ENCODE measurements around the gene CADM2. TPM values are rescaled to one million over a fixed set of nuclear protein-coding genes. Genes with fewer than 3 reads are reported as not detected.
A peak's percentile ranks its signal among the peaks of the same experiment; 100 is the strongest.

The CADM2 gene
- total and polyA plus RNA-seq, 8 donors, result 0.28 to 4.6 (median 0.42) TPM

DNA sequence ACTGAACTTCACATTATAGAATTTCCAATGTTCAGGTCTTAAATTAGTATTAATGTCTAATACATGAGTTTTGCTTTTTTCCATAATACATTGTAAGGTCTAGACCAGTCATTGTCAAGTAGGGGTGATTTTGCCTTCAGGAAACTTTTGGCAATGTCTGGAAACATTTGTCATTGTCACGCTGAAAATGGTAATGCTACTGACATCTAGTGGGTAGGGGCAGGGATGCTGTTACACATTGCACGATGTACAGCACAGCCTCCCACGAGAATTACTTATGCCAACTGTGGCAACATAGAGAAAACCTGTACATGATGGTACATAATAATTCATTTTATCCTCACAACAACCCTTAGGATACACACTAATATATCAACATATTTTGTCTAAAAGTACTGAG lies 384.1 kb downstream of the CADM2 start:
- TF ChIP-seq, protein P1, sequence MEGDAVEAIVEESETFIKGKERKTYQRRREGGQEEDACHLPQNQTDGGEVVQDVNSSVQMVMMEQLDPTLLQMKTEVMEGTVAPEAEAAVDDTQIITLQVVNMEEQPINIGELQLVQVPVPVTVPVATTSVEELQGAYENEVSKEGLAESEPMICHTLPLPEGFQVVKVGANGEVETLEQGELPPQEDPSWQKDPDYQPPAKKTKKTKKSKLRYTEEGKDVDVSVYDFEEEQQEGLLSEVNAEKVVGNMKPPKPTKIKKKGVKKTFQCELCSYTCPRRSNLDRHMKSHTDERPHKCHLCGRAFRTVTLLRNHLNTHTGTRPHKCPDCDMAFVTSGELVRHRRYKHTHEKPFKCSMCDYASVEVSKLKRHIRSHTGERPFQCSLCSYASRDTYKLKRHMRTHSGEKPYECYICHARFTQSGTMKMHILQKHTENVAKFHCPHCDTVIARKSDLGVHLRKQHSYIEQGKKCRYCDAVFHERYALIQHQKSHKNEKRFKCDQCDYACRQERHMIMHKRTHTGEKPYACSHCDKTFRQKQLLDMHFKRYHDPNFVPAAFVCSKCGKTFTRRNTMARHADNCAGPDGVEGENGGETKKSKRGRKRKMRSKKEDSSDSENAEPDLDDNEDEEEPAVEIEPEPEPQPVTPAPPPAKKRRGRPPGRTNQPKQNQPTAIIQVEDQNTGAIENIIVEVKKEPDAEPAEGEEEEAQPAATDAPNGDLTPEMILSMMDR (IDR thresholded peaks at IDR 0.05), result no peak
- H3K27ac ChIP-seq, result no peak overlapping the region
- intact Hi-C loops (cut with DNase I), result no loop called here
- 21 to 28% methylated on average over 3 of the region's 3 CpGs for WGBS, 2 donors
- no peaks in the 10 kb centered on the region for H3K4me1 ChIP-seq
- H3K27me3 ChIP-seq, result no peaks in the 10 kb centered on the region
- no peaks in the 10 kb centered on the region for H3K36me3 ChIP-seq
- DNase-seq (no peak), ATAC-seq (peak in 2 of 4 donors; percentile 54 to 57), FAIRE-seq (no peak)
- no peak overlapping the region for H3K4me3 ChIP-seq
- H3K9me3 ChIP-seq, result no peaks in the 10 kb centered on the region

DNA sequence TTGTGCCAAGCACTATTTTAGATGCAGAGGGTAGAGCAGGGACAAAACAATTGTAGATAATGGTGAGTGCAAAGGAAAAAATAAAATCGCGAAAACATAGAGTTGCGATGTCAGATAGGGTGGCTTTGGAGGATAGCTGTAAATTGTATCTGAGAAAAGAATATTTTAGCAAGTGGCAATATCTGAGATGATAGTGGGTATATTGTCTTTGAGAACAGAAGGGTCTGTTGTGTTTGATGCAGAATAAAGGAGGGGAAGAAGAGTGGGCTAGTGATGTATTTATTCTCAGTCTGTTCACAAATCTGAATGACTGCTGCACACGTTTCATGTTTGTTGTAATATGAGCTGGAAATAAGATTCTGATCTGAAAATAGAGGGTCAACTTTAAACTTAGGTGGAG lies 396.8 kb downstream of the CADM2 start:
- Histone ChIP-seq H3K36me3 (no peaks in the 10 kb centered on the region), H3K27me3 (no peaks in the 10 kb centered on the region), H3K4me3 (no peak overlapping the region), H3K4me1 (no peaks in the 10 kb centered on the region), H3K27ac (no peak overlapping the region), H3K9me3 (no peaks in the 10 kb centered on the region)
- intact Hi-C loops (cut with DNase I), result no loop called here
- no peak for ATAC-seq
- 69 to 79% methylated on average over 4 of the region's 4 CpGs for WGBS, 2 donors
- DNase-seq, result no peak
- TF ChIP-seq, protein P1 (IDR thresholded peaks at IDR 0.05), result no peak
- FAIRE-seq, result no peak

DNA sequence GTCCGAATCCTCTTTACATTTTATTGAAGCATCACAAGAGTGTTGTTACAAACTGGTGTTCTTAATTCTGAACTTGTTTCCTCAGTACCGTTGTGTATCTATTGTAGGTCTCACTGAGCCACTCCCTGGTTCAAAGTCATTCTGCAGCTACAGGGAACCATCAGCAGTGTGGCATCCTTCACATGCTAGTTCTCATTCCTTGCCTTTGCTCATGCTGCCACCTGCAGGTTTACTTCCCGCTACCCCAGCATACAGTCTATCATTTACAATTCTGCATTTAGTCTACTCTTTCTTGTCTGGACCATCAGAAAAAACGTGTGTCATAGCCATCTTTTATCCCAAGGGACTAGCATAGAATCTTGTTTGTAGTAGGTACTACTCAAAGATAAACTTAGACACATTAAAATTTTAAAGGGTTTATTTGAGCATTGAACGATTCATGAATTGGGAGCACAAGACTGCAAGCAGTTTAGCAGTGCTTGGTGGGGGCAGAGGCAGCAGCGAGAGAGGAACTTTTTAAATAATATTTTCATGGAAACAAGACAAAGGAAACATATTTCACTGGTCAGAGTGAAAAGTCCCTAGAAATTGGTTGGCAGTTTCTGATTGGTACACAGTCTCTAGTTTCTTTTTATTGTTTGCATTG lies 402.1 kb downstream of the CADM2 start:
- DNase-seq, result peak in 3 of 6 donors; percentile 22 to 36 (median 24)
- intact Hi-C loops (cut with DNase I), result no loop called here

DNA sequence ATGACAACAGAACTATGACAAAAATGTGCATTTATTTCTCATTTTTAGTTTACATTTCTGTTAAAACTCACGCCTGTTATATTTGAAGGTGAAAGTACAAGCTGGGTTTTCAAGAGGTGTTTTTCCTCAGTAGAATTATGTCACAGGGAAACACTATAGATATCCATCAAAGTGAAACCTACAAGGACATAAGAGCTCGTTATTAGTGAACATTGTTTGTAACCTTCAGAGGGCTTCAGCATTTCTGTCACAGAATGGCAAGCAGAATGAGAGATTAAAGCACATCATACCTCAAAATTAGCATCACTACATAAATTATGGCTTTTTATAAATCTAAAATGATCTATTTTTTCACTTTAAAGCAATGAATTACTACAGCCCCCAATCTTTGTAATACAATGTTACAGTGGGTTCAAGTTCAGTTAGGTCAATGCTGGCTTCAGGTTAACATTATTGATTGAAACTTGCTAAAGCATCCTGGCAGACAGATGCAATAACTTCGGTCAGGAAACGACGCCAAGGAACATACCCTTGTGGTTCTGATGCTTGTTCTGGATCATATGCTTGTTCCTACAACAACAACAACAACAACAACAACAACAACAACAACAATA lies 405.6 kb downstream of the CADM2 start:
- ATAC-seq (no peak), DNase-seq (no peak), FAIRE-seq (no peak)
- no peak overlapping the region for H3K27ac ChIP-seq
- TF ChIP-seq, protein P1 (IDR thresholded peaks at IDR 0.05), result no peak
- H3K9me3 ChIP-seq, result no peaks in the 10 kb centered on the region
- intact Hi-C loops (cut with DNase I), result no loop called here
- H3K4me1 ChIP-seq, result no peaks in the 10 kb centered on the region
- no peak overlapping the region for H3K4me3 ChIP-seq
- H3K27me3 ChIP-seq, result no peaks in the 10 kb centered on the region
- H3K36me3 ChIP-seq, result no peaks in the 10 kb centered on the region
- WGBS, 2 donors, result 33 to 49% methylated on average over 5 of the region's 5 CpGs

More for the DNA sequence above, 402.1 kb downstream of the CADM2 start:
- Histone ChIP-seq H3K27me3 (no peaks in the 10 kb centered on the region), H3K4me1 (no peaks in the 10 kb centered on the region), H3K9me3 (no peaks in the 10 kb centered on the region), H3K36me3 (no peaks in the 10 kb centered on the region), H3K27ac (no peak overlapping the region), H3K4me3 (no peak overlapping the region)
- FAIRE-seq, result no peak
- TF ChIP-seq, protein P1 (IDR thresholded peaks at IDR 0.05), result peak in 2 of 4 donors; percentile 15 to 18
- ATAC-seq, result peak in 3 of 4 donors; percentile 83 to 86 (median 84)
- 24 to 26% methylated on average over 6 of the region's 6 CpGs for WGBS, 2 donors

DNA sequence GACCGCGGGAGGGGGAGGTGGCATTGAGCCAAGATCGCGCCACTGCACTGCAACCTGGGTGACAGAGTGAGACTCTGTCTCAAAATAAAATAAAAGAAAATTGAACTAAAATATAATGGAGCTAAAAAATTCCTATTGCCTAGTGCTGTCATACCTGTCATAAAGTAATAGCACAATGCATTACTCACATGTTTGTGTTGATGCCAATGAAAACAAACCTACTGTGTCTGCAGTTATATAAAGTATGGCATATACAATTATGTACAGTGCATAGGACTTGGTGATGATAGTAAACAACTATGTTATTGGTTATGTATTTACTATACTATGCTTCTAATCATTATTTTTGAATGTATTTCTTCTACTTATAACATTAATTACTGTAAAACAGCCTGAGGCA lies 411.6 kb downstream of the CADM2 start:
- Histone ChIP-seq H3K4me3 (no peak overlapping the region), H3K36me3 (no peaks in the 10 kb centered on the region), H3K9me3 (no peaks in the 10 kb centered on the region), H3K27me3 (no peaks in the 10 kb centered on the region), H3K27ac (no peak overlapping the region), H3K4me1 (no peaks in the 10 kb centered on the region)
- 87 to 90% methylated on average over 4 of the region's 4 CpGs for WGBS, 2 donors
- TF ChIP-seq, protein P1 (IDR thresholded peaks at IDR 0.05), result no peak
- FAIRE-seq (no peak), DNase-seq (peak in 1 of 6 donors; percentile 47), ATAC-seq (no peak)
- intact Hi-C loops (cut with DNase I), result no loop called here

All from pancreas (tissue), 10 donors.